GM06990 (cell line): Measurements from ENCODE around the gene LDLRAD4.

Experiments used
- DNase-seq: peaks from one replicate; pipeline ENCODE4 v3.0.0-alpha.2; 2011; ENCODE audit not compliant: insufficient read length; ENCODE audit errors: extremely low read depth
- H3K27me3 ChIP-seq: replicated peaks from 2 replicates; pipeline ENCODE4 v1.6.0; 2011; ENCODE audit warnings: low read length; ENCODE audit not compliant: control insufficient read depth, insufficient read depth
- H3K36me3 ChIP-seq: 2 replicates; pipeline ENCODE4 v1.5.1; 2011; ENCODE audit warnings: low read length; ENCODE audit not compliant: control insufficient read depth, insufficient read depth
- H3K4me3 ChIP-seq: replicated peaks from 2 replicates; pipeline ENCODE4 v1.5.1; 2011; ENCODE audit warnings: low read depth, mild to moderate bottlenecking, control low read depth, low read length
- TF ChIP-seq, protein P1 (sequence below): IDR thresholded peaks from 2 replicates; pipeline ENCODE4 v1.5.1; 2011; ENCODE audit warnings: low read length, control low read depth, mild to moderate bottlenecking, inconsistent platforms; ENCODE audit not compliant: insufficient read depth, poor library complexity, severe bottlenecking

LDLRAD4 gene

DNA sequence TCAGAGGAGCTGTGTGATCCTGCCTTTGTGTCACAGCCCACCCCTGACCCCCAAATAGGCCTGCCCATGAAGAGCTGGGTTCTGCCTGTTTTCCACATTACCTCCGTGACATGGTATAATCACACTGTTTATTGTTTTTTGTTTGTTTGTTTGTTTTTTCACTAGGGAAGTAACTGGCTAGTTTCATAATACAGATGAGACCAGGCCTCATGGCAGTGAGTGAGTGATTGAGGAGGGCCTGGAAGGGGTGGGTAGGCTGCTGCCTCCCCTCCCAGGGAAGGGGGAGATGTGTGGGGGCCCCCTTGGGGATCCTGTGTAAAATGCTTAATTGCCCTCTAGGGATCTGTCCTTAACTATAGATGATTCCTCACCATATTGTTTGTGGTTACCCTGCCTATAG lies 190.5 kb downstream of the LDLRAD4 start:
- H3K27me3 ChIP-seq: no peaks in the 10 kb centered on the region
- H3K4me3 ChIP-seq: no peak overlapping the region
- no peak for DNase-seq
- TF ChIP-seq, protein P1, sequence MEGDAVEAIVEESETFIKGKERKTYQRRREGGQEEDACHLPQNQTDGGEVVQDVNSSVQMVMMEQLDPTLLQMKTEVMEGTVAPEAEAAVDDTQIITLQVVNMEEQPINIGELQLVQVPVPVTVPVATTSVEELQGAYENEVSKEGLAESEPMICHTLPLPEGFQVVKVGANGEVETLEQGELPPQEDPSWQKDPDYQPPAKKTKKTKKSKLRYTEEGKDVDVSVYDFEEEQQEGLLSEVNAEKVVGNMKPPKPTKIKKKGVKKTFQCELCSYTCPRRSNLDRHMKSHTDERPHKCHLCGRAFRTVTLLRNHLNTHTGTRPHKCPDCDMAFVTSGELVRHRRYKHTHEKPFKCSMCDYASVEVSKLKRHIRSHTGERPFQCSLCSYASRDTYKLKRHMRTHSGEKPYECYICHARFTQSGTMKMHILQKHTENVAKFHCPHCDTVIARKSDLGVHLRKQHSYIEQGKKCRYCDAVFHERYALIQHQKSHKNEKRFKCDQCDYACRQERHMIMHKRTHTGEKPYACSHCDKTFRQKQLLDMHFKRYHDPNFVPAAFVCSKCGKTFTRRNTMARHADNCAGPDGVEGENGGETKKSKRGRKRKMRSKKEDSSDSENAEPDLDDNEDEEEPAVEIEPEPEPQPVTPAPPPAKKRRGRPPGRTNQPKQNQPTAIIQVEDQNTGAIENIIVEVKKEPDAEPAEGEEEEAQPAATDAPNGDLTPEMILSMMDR: no peak
- no peaks in the 10 kb centered on the region for H3K36me3 ChIP-seq

DNA sequence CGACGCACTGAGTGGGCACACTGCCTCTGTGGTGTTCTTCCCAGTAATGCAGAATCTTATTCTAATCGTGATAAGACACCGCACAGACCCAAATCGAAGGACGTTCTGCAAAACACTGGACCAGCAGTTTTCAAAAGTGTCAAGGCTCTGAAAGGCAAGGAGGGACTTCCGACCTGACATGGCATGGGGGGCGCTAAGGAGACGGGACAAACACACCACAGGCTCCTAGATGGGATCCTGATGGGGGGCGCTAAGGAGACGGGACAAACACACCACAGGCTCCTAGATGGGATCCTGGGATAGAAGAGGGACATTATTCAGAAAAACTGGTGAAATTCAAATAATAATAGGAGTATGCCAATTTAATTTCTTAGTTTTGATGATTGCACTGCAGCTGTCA lies 191.4 kb downstream of the LDLRAD4 start:
- TF ChIP-seq, protein P1: no peak
- DNase-seq: no peak
- H3K4me3 ChIP-seq: no peak overlapping the region
- H3K27me3 ChIP-seq: no peaks in the 10 kb centered on the region
- no peaks in the 10 kb centered on the region for H3K36me3 ChIP-seq

DNA sequence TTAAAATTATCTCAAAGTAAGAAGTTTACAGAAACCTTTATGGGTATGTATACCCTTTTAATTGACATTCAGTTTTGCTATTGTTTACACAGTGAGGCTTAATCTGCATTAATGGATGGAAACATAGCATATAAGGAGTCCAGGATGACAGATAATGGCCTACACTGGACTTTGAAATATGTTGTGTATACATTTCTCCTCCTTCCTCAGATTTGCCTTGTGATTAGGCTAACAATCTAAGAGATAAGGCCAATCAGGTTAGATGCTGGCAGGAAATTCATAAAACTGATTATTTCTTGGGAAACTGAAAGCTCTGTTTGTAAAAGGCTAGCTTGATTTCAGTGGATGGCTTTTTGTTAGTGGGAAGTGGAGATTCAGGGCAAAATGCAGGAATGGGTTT lies 191.9 kb downstream of the LDLRAD4 start:
- Histone ChIP-seq H3K4me3 (no peak overlapping the region), H3K36me3 (no peaks in the 10 kb centered on the region), H3K27me3 (no peaks in the 10 kb centered on the region)
- DNase-seq: no peak
- TF ChIP-seq, protein P1: no peak

DNA sequence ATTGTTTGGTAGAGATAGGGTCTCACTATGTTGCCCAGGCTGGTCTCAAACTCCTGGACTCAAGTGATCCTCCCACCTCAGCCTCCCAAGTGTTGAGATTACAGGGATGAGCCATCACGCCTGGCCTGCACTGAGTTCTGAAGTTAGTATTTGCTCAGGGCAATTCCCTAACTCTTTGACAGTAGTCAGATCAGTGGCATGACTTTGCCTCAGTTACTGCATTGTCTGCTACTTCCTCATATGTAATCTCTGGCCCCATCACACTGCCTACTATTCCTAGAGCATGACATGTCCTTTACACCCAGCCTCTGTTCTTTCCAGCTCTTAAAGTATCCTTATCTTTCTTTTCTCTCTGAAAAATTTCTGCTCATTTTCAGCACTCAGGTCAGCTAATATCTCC lies 193.5 kb downstream of the LDLRAD4 start:
- no peaks in the 10 kb centered on the region for H3K27me3 ChIP-seq
- H3K4me3 ChIP-seq: no peak overlapping the region
- TF ChIP-seq, protein P1: no peak
- no peaks in the 10 kb centered on the region for H3K36me3 ChIP-seq
- DNase-seq: no peak

DNA sequence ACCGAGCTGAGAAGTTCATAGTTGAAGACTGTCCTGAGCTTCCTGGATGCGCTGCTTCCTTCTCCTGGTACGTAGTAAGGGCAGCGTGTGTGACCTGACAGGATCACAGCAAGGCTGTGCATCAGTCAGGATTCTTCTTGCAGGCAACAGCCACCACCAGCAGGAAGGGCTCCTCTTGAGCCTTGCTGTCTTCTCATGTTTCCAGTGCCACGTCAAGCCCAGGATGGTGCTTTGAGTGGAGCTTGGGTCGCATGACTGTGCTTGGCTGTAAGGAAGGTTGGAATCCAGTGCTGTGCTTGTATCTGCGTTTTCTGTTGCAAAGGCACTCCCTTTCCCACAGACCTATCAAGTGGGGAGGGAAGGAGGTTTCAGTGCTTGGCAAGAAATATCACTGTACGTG lies 194.3 kb downstream of the LDLRAD4 start:
- no peaks in the 10 kb centered on the region for H3K27me3 ChIP-seq
- DNase-seq: no peak
- no peaks in the 10 kb centered on the region for H3K36me3 ChIP-seq
- no peak overlapping the region for H3K4me3 ChIP-seq
- TF ChIP-seq, protein P1: no peak

DNA sequence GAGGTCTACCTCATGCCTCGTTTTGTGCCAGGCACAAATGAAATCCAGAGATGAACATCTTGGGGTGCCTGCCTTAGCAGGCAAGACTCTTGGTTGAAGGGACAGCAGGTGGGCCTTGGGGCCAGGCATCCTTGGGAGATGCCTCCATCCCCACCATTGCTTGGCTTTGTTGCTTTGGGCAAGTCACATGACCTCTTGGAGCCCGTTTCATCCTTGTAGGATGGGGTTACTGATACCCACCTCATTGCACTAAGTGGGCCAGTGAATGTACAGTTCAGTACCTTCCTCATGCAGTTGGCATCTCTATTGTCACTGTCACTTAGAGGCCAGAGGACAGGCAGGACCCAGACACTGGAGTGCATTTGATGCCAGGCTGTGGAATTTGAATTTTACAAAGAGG lies 195.5 kb downstream of the LDLRAD4 start:
- no peak for DNase-seq
- TF ChIP-seq, protein P1: no peak
- Histone ChIP-seq H3K27me3 (no peaks in the 10 kb centered on the region), H3K36me3 (no peaks in the 10 kb centered on the region), H3K4me3 (no peak overlapping the region)
